Measurements from ENCODE around the gene FFAR4. TPM values are rescaled to one million over a fixed set of nuclear protein-coding genes. Genes with fewer than 3 reads are reported as not detected.

The FFAR4 gene
- total RNA-seq, 1 experiment from 2014 or later: not detected

DNA sequence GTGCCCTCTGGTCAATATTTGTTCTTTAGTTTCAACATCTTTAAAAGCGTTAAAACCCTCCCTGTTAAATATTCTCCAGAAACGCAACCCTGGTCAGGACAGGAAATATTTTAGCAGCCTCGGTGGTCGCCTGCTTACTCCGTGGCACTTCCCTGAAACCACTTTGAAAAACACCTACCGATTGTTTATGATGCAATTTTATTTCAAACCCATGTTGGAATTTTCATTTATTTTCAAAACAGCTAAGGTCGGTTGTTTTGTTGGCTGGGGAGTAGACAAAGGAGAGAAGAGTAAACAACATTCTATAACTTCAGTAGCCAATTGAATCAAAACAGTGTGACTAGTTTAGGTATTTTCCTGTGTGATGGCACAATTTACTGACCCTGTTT lies 35.3 kb downstream of the FFAR4 start:
- Histone ChIP-seq H3K27me3 (replicated peaks; ENCODE audit: insufficient read depth, low read depth, low read length, poor library complexity) (peaks cover 55% of the 10 kb centered on the region), H3K4me3 (ENCODE audit: low read depth, low read length, poor library complexity, severe bottlenecking) (no peak overlapping the region)
- no TSS peak for BruUV-seq (replicated peaks)

DNA sequence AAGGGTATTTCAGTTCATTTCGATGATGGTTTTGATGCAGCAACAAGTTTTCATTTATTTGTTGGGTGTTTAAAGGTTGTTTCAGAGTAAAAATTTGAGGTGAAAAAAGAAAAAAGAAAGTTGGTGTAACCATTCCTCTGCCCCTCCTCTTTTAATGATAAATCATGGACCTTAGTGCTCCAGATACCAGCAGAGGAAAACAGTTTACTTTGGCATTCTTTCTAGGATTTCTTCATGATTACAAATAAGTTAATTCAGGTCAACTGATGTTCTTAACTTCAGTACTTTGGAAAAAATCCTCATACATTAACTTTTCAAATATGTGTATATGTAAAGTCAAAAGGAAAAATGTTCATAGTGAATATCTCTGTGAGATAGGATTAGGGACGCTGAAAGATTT lies 36.6 kb downstream of the FFAR4 start:
- Histone ChIP-seq H3K9me3 (ENCODE audit: low read depth, low read length, poor library complexity, severe bottlenecking) (no peaks in the 10 kb centered on the region), H3K36me3 (ENCODE audit: insufficient read depth, low read length, poor library complexity, severe bottlenecking) (no peaks in the 10 kb centered on the region), H3K27me3 (replicated peaks; ENCODE audit: insufficient read depth, low read depth, low read length, poor library complexity) (peaks cover 58% of the 10 kb centered on the region), H3K27ac (ENCODE audit: low read depth, low read length, poor library complexity, severe bottlenecking) (no peak overlapping the region), H3K4me1 (ENCODE audit: insufficient read depth, low read length, poor library complexity, severe bottlenecking) (no peaks in the 10 kb centered on the region), H3K4me3 (ENCODE audit: low read depth, low read length, poor library complexity, severe bottlenecking) (no peak overlapping the region)
- CTCF ChIA-PET: no interaction called here
- POLR2A ChIA-PET (ENCODE audit: low non-redundant PET): no interaction called here
- TF ChIP-seq CTCF (conservative IDR thresholded peaks at IDR 0.05; ENCODE audit: low read depth, low read length) (no peak), EZH2 (IDR thresholded peaks at IDR 0.05; ENCODE audit: borderline replicate concordance, low read depth, low read length, poor library complexity, severe bottlenecking) (no peak)
- BruUV-seq (replicated peaks): no TSS peak
- no peak for DNase-seq (ENCODE audit: low spot score)
- intact Hi-C loops (cut with micrococcal nuclease; ENCODE audit: unreplicated experiment): no loop called here

More for the DNA sequence above, 35.3 kb downstream of the FFAR4 start:
- ChIA-PET POLR2A (ENCODE audit: low non-redundant PET) (no interaction called here), CTCF (no interaction called here)
- TF ChIP-seq CTCF (conservative IDR thresholded peaks at IDR 0.05; ENCODE audit: low read depth, low read length) (no peak), EZH2 (IDR thresholded peaks at IDR 0.05; ENCODE audit: borderline replicate concordance, low read depth, low read length, poor library complexity, severe bottlenecking) (no peak)
- H3K4me1 ChIP-seq (ENCODE audit: insufficient read depth, low read length, poor library complexity, severe bottlenecking): no peaks in the 10 kb centered on the region
- DNase-seq (ENCODE audit: low spot score): no peak
- intact Hi-C loops (cut with micrococcal nuclease; ENCODE audit: unreplicated experiment): no loop called here
- H3K27ac ChIP-seq (ENCODE audit: low read depth, low read length, poor library complexity, severe bottlenecking): no peak overlapping the region
- H3K9me3 ChIP-seq (ENCODE audit: low read depth, low read length, poor library complexity, severe bottlenecking): no peaks in the 10 kb centered on the region
- no peaks in the 10 kb centered on the region for H3K36me3 ChIP-seq (ENCODE audit: insufficient read depth, low read length, poor library complexity, severe bottlenecking)

GRCh38 chr10:93604146-93604545 lies 37.7 kb downstream of the FFAR4 start:
- POLR2A ChIA-PET (ENCODE audit: low non-redundant PET): no interaction called here

More at GRCh38 chr10:93604146-93604545, 37.7 kb downstream of the FFAR4 start:
- TF ChIP-seq CTCF (conservative IDR thresholded peaks at IDR 0.05; ENCODE audit: low read depth, low read length) (no peak), EZH2 (IDR thresholded peaks at IDR 0.05; ENCODE audit: borderline replicate concordance, low read depth, low read length, poor library complexity, severe bottlenecking) (no peak)
- Histone ChIP-seq H3K9me3 (ENCODE audit: low read depth, low read length, poor library complexity, severe bottlenecking) (no peaks in the 10 kb centered on the region), H3K4me1 (ENCODE audit: insufficient read depth, low read length, poor library complexity, severe bottlenecking) (no peaks in the 10 kb centered on the region), H3K36me3 (ENCODE audit: insufficient read depth, low read length, poor library complexity, severe bottlenecking) (no peaks in the 10 kb centered on the region), H3K4me3 (ENCODE audit: low read depth, low read length, poor library complexity, severe bottlenecking) (no peak overlapping the region), H3K27ac (ENCODE audit: low read depth, low read length, poor library complexity, severe bottlenecking) (no peak overlapping the region), H3K27me3 (replicated peaks; ENCODE audit: insufficient read depth, low read depth, low read length, poor library complexity) (peaks cover 59% of the 10 kb centered on the region)
- no TSS peak for BruUV-seq (replicated peaks)
- DNase-seq (ENCODE audit: low spot score): no peak
- CTCF ChIA-PET: no interaction called here
- intact Hi-C loops (cut with micrococcal nuclease; ENCODE audit: unreplicated experiment): no loop called here

Data from A673 (cell line).